Measurements from ENCODE around the gene NXF3.
"Not testable (repeated sequence)": the region's sequence is repeated elsewhere in the genome, so short reads cannot be mapped to it uniquely, and the experiment has no call there.

Gene NXF3, protein sequence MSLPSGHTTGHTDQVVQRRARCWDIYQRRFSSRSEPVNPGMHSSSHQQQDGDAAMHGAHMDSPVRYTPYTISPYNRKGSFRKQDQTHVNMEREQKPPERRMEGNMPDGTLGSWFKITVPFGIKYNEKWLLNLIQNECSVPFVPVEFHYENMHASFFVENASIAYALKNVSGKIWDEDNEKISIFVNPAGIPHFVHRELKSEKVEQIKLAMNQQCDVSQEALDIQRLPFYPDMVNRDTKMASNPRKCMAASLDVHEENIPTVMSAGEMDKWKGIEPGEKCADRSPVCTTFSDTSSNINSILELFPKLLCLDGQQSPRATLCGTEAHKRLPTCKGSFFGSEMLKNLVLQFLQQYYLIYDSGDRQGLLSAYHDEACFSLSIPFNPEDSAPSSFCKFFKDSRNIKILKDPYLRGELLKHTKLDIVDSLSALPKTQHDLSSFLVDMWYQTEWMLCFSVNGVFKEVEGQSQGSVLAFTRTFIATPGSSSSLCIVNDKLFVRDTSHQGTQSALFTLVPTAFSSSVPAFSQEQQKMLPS

DNA sequence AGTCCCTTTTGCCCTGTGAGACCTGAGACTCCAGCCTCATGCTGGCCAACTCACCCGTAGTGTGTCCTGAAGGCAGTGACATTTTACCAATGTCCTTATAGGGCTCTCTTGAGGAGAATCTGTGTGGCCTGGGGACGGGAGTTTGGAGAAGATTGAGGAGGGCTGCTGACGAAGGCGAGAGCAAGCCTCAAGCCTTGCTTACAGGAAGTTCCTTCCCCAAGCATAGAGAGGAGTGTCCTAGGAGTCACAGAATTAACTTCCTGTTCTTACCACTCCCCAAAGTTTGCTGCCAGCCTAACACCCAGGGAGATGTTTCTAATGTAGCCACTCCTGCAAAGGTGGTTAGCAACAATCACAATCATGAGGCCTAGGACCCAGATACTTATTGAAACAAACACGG lies at the start of gene NXF3:
Gene NXF3 (minus strand): TSS at position 202 of the 400 bp plus-strand sequence. CDS start 120 bp downstream, at position 82.
- DNase-seq (ENCODE audit: low spot score) = no peak

DNA sequence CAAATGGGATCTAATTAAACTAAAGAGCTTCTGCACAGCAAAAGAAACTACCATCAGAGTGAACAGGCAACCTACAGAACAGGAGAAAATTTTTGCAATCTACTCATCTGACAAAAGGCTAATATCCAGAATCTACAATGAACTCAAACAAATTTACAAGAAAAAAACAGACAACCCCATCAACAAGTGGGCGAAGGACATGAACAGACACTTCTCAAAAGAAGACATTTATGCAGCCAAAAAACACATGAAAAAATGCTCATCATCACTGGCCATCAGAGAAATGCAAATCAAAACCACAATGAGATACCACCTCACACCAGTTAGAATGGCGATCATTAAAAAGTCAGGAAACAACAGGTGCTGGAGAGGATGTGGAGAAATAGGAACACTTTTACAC lies 43.6 kb upstream of the NXF3 start:
- DNase-seq (ENCODE audit: low spot score) = not testable (repeated sequence)

DNA sequence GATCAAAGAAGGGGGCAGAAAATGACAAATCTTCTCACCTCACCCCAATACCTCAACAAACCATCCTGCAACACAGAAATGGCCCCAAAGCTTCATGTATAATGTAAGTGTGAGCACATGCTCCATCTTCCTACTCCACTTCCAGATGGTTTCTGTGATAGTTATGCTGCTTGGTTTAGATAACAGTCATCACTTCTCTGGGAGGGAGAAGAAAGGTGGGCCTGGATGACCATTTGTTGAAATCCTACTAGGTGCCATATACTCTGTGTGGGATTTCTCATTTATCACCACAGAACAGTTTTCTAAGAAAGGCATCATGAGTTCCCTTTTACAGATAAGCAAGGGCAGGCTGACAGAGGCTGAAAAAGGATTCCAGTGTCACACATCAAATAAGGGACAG lies 31.3 kb upstream of the NXF3 start:
- DNase-seq (ENCODE audit: low spot score) = no peak

DNA sequence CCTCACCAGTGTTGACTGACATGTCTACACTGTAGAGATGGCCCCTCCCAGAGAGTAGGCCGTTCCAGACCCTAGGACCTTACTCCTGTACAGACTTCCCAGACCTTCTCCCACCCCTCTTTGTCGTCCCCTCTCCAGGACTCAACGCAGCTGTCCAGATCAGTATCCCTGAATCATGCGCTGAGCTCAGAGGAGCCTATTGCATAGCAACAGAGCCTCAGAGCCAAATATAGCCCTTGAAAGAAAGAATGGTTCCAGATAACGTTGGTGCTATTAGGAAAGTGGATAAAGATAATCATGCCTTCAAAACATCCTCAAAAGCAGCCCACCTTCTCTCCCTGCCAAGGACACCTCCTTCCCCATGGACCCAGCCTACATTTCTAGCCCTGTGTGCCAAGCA lies 27.8 kb upstream of the NXF3 start:
- DNase-seq (ENCODE audit: low spot score) = no peak

DNA sequence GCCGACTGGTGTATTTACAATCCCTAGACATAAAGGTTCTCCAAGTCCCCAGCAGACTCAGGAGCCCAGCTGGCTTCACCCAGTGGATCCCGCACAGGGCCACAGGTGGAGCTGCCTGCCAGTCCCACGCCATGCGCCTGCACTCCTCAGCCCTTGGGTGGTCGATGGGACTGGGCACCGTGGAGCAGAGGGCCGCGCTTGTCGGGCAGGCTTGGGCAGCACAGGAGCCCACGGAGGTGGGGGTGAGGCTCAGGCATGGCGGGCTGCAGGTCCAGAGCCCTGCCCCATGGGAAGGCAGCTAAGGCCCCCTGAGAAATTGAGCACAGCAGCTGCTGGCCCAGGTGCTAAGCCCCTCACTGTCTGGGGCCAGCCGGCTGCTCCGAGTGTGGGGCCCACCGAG lies 24.0 kb upstream of the NXF3 start:
- DNase-seq (ENCODE audit: low spot score) = not testable (repeated sequence)

DNA sequence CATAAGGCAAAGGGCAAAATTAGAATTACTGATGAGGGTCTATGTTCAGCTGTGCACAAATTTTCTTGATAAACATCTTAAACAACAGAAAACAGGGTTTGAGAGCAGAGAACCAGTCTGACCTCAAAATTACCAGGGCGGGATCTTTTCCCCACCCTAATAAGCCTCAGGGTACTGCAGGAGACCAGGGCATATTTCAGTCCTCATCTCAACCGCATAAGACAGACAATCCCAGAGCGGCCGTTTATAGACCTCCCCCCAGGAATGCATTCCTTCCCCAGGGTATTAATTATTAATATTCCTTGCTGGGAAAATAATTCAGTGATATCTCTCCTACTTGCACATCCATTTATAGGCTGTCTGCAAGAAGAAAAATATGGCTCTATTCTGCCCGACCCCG lies 16.6 kb upstream of the NXF3 start:
- not testable (repeated sequence) for DNase-seq (ENCODE audit: low spot score)

DNA sequence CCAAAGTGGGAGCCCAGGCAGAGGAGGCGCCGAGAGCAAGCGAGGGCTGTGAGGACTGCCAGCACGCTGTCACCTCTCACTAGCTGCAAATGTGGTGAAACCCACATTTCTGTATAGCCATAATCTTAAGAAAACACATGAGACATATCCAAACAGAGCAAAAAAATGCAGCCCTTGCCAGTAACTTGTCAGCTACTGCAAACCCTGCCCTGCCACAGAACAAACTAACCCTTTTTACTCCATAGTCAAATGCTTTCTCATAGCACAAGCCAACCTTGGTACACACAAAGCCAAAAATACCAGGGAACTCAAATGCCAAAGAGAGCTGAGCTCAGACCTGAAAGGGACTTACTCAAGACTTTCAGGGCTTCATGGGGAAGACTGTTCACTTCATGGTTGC lies 14.9 kb upstream of the NXF3 start:
- DNase-seq (ENCODE audit: low spot score) = no peak

DNA sequence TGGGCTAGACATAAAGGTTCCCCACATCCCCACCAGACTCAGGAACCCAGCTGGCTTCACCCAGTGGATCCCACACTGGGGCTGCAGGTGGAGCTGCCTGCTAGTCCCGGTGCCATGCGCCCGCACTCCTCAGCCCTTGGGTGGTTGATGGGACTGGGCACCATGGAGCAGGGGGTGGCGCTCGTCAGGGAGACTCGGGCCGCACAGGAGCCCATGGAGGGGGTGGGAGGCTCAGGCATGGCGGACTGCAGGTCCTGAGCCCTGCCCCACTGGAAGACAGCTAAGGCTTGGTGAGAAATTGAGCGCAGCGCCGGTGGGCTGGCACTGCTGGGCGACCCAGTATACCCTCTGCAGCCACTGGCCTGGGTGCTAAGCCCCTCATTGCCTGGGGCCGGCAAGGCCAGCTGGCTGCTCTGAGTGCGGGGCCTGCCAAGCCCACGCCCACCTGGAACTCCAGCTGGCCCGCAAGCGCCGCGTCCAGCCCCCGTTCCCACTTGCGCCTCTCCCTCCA lies 14.3 kb upstream of the NXF3 start:
- DNase-seq (ENCODE audit: low spot score) = not testable (repeated sequence)

DNA sequence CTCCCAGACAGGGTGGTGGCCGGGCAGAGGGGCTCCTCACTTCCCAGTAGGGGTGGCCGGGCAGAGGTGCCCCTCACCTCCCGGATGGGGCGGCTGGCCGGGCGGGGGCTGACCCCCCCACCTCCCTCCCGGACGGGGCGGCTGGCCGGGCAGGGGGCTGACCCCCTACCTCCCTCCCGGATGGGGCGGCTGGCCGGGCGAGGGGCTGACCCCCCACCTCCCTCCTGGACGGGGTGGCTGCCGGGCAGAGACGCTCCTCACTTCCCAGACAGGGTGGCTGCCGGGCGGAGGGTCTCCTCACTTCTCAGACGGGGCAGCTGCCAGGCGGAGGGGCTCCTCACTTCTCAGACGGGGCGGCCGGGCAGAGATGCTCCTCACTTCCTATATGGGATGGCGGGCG lies 11.4 kb upstream of the NXF3 start:
- DNase-seq (ENCODE audit: low spot score) = not testable (repeated sequence)

DNA sequence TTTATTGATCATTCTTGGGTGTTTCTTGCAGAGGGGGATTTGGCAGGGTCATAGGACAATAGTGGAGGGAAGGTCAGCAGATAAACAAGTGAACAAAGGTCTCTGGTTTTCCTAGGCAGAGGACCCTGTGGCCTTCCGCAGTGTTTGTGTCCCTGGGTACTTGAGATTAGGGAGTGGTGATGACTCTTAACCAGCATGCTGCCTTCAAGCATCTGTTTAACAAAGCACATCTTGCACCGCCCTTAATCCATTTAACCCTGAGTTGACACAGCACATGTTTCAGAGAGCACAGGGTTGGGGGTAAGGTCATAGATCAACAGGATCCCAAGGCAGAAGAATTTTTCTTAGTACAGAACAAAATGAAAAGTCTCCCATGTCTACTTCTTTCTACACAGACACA lies 10.9 kb upstream of the NXF3 start:
- not testable (repeated sequence) for DNase-seq (ENCODE audit: low spot score)

DNA sequence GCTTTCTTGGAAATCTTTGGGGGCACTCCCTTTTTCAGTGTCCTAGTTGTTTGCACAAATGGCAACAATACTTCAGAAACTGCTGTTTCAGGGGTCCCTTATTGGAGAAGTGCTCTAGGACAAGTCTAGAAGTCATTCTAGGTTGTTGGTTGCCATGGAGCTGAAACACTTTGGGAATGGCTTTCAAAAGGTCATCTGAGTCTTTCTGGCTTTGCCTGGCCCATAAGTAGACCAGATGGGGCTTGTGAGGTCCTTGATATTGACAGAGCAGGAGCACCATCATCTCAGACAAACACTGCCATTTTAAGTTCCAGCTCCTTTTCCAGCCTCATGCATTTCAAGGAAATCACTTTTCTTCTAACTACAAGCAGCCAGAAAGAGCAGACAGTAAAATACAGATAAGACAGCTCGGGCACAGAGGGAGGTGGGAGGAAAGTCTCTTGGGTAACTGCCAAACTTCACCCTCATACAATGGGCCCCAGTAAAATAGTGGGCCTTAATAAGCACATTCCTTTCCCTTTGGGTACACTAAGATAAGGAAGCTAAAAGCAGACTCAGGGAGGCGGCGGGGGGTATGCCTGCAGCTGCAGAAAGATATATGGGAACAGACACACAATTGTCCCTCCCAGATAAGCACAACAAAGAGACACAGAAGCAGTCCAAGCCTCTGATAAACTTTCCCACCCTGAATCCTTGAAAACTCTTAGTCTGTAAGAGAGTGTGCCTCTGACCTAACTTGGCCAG lies 8.5 kb upstream of the NXF3 start:
- DNase-seq (ENCODE audit: low spot score) = no peak

DNA sequence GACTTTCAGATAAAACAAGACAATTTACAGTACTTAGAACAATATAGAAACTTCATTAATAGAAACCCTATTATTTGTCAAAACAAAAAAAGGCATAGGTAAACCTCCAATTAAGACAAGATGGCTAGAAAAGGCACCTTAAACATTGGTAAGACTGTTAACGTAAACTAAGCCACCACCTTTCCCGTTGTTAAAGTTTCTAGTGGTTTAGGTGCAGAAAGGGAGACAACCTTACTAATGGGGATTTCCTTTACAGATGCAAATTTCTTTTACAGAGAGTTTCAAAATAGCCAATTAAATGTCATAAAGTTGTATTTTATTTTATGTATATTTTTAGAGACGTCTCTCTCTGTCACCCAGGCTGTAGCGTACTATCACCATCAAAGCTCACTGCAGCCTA lies 7.5 kb upstream of the NXF3 start:
- DNase-seq (ENCODE audit: low spot score) = no peak

DNA sequence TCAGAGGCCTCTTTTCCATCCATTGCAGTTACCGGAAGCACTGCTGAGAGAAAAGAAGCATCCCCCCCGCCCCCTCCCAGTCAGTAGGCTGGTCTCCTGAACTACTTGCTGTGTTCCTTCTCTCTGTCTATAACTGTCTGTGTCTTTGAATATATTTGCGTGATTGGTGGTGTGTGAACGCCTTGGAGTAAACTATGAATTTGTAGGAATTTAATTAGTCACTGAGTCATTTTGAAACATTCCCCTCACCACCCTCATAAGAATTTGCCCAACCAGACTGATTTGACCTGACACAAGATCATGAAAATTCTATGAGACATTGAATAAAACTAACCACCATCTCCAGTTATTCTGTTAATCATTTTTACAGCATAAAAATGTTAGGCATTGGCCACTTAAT lies 6.7 kb upstream of the NXF3 start:
- DNase-seq (ENCODE audit: low spot score) = no peak

DNA sequence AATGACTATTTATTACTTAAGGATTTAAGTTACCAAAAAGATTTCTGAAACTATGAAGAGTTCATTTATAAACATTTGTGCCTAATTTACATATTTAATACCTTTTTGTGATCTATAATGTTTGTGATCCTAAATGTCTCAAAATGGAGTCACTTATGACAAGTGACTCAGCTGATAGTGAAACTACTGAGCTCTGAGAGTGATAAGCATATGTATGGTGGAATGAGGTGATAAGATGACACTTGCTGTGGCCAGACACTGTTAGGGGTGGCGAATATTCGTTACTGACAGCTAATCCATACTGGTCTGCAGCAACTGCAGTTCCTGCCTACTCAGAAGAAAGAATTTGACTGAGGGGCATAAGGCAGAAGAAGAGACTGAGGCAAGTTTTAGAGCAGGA lies 5.5 kb upstream of the NXF3 start:
- no peak for DNase-seq (ENCODE audit: low spot score)

DNA sequence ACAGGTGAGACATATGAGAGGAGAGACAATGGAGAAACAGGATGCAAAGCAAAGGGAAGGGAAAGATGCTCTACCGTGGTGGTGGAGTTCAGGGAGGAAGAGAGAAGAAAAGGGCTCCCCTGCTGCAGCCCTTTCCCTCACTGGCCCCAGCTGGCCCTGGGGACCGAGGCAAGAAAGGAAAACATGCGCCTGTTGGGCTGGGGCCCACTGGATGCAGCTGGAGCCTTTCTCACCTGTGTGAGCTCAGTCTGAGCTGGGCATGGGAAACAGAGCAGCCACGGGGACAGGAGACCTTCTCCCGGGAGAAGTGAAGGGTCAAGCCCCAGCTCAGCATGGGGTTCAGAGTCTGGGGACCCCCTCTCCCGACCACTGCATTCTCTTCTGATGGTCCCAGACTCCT lies 11.9 kb downstream of the NXF3 start:
- no peak for DNase-seq (ENCODE audit: low spot score)

DNA sequence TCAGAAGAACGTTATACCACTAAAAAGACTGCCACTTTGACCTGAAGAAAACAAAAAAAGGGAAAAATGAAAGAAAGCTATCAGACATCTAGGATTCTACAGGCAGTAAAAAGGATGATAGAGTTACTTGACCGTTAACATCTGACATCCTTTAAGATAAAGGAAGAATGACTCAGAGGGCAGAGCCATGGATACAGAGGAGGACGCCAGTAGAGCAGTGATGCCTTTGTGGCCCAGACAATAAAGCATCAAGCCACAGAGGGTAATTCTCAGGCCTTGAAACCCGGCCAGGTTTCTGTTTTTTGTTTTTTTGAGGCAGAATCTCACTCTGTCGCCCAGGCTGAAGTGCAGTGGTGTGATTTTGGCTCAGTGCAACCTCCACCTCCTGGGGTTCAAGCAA lies 19.5 kb downstream of the NXF3 start:
- no peak for DNase-seq (ENCODE audit: low spot score)

DNA sequence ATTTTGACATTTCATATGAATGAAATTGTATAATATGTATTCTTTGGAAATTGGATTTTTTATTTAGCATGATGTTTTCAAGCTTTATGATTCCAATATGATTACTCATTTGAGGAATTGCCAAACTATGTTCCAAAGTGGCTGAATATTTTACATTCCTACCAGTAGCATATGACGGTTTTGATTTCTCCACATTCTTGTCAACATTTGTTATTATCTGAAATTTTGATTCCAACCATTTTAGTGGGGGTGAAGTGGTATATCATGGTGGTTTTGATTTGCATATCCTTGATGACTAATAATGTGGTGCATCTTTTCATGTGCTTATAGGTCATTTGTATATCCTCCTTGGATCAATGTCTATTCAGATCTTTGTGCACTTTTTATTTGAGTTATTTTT lies 26.3 kb downstream of the NXF3 start:
- no peak for DNase-seq (ENCODE audit: low spot score)

DNA sequence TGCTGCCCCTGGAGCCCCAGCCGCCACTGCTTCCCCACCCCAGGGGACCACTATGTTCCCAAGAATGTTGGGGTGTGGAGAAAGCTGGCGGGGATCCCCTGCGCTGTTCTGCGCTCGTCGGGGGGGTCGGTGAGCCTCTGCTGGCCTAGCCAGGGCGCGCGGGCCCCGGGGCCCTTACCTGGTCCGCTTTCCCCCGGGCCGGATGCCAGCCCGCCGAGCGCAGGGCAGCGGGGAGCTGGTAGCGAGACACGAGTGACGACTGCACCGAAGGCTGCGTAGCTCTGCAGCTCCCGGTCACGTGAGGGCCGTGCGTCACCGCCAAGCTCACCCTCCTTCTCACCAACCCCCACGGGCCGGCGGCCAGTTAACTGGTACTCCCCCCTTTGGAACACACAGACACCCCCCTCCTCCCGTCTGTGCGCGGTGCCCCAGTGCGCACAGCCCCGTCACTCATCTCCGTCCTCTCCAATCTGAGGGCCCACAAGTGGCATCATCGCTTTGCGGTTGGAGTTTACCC lies 29.0 kb downstream of the NXF3 start, which contains the start of gene BEX1:
Gene BEX1 (minus strand): TSS at position 254 of the 517 bp plus-strand sequence. CDS start 897 bp downstream, outside the sequence.
- no peak for DNase-seq (ENCODE audit: low spot score)

DNA sequence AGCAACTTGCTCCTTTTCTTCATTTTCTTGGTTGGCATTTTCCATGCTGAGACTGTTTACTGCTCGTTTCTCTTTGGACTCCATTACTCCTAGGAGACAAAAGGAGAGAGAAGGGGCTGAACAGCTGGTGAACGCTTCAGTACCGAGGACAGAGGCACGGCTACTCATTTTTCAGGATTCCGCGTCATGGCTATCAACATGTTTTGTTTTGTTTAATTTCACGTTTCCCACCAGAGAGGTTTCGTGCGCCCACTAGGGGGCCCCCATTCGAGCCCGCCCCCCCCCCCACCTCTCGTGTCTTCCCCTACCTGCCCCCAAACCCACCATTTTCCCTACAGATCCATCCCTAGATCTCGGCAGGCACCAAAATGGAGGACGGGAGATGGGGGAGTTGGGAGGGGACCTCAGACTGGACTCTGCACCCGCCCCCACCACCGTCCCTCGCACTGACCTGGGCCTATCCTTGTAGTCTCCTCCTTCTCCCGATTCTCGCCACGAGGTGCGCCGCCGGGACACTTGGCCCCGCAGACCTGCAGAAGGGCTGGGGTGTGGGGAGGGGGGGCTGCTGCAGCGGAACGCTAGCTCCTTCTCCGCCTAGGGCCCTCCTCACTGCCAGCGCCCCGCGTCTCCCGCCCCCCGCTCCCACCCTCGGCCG lies 29.6 kb downstream of the NXF3 start:
- no peak for DNase-seq (ENCODE audit: low spot score)

DNA sequence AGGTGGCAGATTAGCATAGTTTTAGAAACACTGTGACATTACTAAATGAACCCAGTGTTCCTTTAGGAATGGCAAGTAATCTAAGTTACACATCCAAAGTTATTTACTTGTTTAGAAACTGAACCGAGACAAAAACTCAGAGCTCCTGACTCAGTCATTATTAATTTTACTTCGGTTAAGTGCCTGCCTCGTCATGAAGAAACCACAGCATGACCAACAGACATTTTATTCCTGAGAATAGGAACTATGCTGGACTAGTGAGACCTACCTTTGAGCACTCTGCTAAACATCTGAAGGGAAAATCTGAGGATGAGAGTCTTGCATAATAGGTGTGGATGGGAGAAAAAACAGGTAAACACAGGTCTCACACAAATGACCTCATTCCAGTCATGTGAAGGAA lies 31.5 kb downstream of the NXF3 start:
- no peak for DNase-seq (ENCODE audit: low spot score)

DNA sequence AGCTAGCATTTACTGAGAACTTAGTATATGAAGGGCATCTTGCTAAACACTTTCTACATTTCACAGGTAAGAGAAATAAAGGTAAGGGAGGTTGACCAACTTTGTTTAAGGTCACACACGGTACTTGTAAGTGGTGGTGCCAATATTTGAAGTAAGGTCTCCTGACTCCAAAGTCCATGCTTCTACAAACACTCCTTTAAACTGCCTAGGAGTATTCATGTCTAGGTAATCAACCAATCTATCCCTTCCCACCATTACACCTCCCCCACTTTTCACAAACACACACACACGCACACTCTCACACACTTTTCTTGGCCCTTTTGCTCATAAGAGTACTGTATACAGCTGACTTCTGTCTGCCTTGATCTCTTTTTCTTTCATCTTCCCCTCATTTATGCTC lies 36.0 kb downstream of the NXF3 start:
- DNase-seq (ENCODE audit: low spot score) = no peak

DNA sequence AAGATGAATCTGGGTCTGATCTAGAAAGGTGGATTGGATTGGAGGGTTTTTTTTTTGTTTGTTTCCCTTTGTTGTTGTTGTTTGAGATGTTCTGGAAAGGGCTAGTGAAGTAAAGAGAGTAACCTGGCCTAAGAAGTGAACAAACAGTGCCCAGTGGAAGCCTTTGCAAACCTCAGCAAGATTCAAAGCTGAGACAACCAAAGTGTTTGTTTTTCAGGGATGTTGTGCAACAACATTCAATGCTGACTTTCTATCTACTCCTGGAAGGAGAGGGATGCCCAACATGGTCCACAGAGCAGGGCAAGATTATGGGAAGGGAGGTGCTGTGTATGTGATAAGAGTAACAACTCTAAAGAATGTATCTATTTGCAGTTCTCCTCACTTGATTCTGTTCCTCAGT lies 40.3 kb downstream of the NXF3 start:
- DNase-seq (ENCODE audit: low spot score) = no peak
